Adrenal gland (tissue), 5 donors: ENCODE measurements around the gene TRIM24.

ENCODE experiments used
- CTCF ChIP-seq, 6 experiments: fragments of 450-650 bp in 4 of 6; fragments of 200-600 bp in 2 of 6; sonication (generic) in 1 of 6; IDR thresholded peaks; 1 replicate in 5 of 6; 2 replicates in 1 of 6; pipeline versions ENCODE4 v1.5.1 to v1.8.0; 2016 to 2021; ENCODE audit warnings: antibody characterized with exemption in 6 of 6, mild to moderate bottlenecking in 2 of 6, moderate library complexity in 1 of 6
- POLR2A ChIP-seq, 2 donors: fragments of 450-650 bp; IDR thresholded peaks; one replicate each; pipeline ENCODE4 v1.6.1; 2017; ENCODE audit warnings: antibody characterized with exemption in 2 of 2, mild to moderate bottlenecking in 2 of 2, moderate library complexity in 1 of 2
- donor health status: DM: no; HTN: no; CAD: no.

- TF ChIP-seq CTCF (IDR thresholded peaks at IDR 0.05) (no peak), POLR2A (IDR thresholded peaks at IDR 0.05) (no peak)
Measured at GRCh38 chr7:138470391-138471157, 10.5 kb downstream of the TRIM24 start.
